Calu3 (cell line): ENCODE data around the gene BRICD5. TPM values are rescaled to one million over a fixed set of nuclear protein-coding genes. Genes with fewer than 3 reads are reported as not detected.
A peak's percentile ranks its signal among the peaks of the same experiment; 100 is the strongest.

Experiments used
- BruUV-seq: library from RNA; stranded (reverse); fragments of 400-500 nt; replicated peaks from 2 replicates; lab custom pipeline; 2021; lab: Mats Ljungman, UMichigan
- CTCF ChIA-PET: fragments of 300-600 bp; sonication (Branson Sonifier 250); formaldehyde crosslinking; loops from one replicate; lab custom pipeline; 2022; ENCODE audit warnings: antibody characterized with exemption; lab: Charles Lee
- DNase-seq: peaks from one replicate; pipeline ENCODE4 v3.0.0; 2022
- H3K27ac Mint-ChIP-seq: one replicate; pipeline ENCODE4 v1.8.0; 2022; ENCODE audit warnings: mixed read lengths; ENCODE audit not compliant: unreplicated experiment
- H3K27me3 Mint-ChIP-seq: one replicate; pipeline ENCODE4 v1.8.0; 2022; ENCODE audit warnings: mixed read lengths; ENCODE audit not compliant: unreplicated experiment
- H3K36me3 Mint-ChIP-seq: one replicate; pipeline ENCODE4 v1.8.0; 2022; ENCODE audit warnings: mild to moderate bottlenecking, moderate library complexity, mixed read lengths; ENCODE audit not compliant: insufficient read depth, unreplicated experiment
- H3K4me1 Mint-ChIP-seq: one replicate; pipeline ENCODE4 v1.8.0; 2022; ENCODE audit warnings: mild to moderate bottlenecking, low read depth, mixed read lengths; ENCODE audit not compliant: unreplicated experiment
- H3K4me3 Mint-ChIP-seq: one replicate; pipeline ENCODE4 v1.8.0; 2022; ENCODE audit warnings: mild to moderate bottlenecking, low read depth, moderate library complexity, mixed read lengths; ENCODE audit not compliant: unreplicated experiment
- H3K9me3 Mint-ChIP-seq: one replicate; pipeline ENCODE4 v1.8.0; 2022; ENCODE audit warnings: low read depth, mixed read lengths; ENCODE audit not compliant: unreplicated experiment
- intact Hi-C: fragments of 100-400 bp; cut with micrococcal nuclease; formaldehyde crosslinking; loops from one replicate; pipeline ENCODE4 v1.10.0; 2022; ENCODE audit not compliant: unreplicated experiment
- total RNA-seq: library from RNA; stranded (reverse); gene quantifications from 2 replicates; pipeline ENCODE4 v1.2.3, GENCODE V29; 2022
- TF ChIP-seq, protein P1 (sequence below): fragments of 200-600 bp; IDR thresholded peaks from one replicate; pipeline ENCODE4 v1.8.0; 2022; ENCODE audit warnings: antibody characterized with exemption; ENCODE audit not compliant: unreplicated experiment

The BRICD5 gene
- total RNA-seq, 1 experiment from 2014 or later, result 17.3 TPM

DNA sequence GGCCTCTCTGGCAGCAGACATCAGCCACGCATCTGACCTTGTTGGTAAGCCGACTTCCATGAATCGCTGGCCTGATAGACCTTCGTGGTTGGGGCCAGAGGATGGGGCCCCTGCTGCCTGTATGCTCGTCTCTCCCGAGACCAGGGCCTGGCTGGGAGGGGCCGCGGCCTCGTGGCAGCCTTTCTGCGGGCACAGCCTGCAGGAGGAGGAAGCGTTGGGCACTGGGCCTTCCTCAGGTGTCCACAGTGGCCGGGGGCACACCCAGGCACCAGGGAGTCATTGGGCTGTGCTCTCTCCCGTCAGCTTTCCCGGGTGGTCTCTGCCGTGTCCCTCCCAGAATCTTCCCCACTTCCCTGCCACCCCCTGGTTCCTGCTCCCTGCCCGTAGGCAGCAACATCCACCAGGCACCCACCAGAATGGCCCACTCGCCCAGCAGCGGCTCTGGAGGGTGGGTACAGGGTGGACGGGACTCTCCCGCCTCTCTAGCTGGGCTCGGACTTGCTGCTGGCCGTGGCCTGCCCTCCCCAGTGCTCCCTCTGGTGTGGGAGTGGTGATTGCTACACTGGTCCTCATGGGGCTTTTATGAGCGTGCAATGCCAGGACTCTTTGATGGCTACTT, 19.1 kb upstream of the BRICD5 start:
- intact Hi-C loops, result no loop called here
- H3K9me3 Mint-ChIP-seq, result no peaks in the 10 kb centered on the region
- no peak overlapping the region for H3K4me3 Mint-ChIP-seq
- peaks cover 9% of the 10 kb centered on the region for H3K4me1 Mint-ChIP-seq
- H3K36me3 Mint-ChIP-seq, result peaks cover 72% of the 10 kb centered on the region
- H3K27me3 Mint-ChIP-seq, result no peaks in the 10 kb centered on the region
- CTCF ChIA-PET, result no interaction called here
- TF ChIP-seq, protein P1, sequence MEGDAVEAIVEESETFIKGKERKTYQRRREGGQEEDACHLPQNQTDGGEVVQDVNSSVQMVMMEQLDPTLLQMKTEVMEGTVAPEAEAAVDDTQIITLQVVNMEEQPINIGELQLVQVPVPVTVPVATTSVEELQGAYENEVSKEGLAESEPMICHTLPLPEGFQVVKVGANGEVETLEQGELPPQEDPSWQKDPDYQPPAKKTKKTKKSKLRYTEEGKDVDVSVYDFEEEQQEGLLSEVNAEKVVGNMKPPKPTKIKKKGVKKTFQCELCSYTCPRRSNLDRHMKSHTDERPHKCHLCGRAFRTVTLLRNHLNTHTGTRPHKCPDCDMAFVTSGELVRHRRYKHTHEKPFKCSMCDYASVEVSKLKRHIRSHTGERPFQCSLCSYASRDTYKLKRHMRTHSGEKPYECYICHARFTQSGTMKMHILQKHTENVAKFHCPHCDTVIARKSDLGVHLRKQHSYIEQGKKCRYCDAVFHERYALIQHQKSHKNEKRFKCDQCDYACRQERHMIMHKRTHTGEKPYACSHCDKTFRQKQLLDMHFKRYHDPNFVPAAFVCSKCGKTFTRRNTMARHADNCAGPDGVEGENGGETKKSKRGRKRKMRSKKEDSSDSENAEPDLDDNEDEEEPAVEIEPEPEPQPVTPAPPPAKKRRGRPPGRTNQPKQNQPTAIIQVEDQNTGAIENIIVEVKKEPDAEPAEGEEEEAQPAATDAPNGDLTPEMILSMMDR, result no peak
- H3K27ac Mint-ChIP-seq, result no peak overlapping the region
- no TSS peak for BruUV-seq
- no peak for DNase-seq

DNA sequence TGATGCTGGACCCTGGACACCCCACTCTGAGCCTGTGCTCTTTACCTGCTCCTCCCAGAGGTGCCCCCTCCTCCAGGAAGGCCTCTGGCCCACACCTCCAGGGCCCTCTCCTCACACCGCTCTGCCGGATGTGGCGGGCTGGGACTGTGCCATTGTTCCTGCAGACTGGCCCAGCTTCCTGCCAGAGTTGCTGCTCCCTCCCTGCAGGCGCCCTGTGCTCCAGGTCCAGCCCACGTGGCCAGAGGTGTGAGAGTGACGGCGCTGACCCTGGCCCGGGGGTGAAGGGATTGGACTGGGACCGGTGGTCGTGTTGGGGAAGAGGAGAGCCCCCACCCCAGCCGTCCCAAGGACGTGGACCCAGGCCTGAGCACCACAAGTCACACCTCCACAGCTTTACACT, 18.4 kb upstream of the BRICD5 start:
- intact Hi-C loops, result no loop called here
- Mint-ChIP-seq H3K36me3 (peaks cover 72% of the 10 kb centered on the region), H3K27me3 (no peaks in the 10 kb centered on the region), H3K9me3 (no peaks in the 10 kb centered on the region), H3K4me3 (no peak overlapping the region), H3K4me1 (peaks cover 9% of the 10 kb centered on the region), H3K27ac (no peak overlapping the region)
- CTCF ChIA-PET, result no interaction called here
- TF ChIP-seq, protein P1, result no peak
- DNase-seq, result no peak
- BruUV-seq, result no TSS peak

DNA sequence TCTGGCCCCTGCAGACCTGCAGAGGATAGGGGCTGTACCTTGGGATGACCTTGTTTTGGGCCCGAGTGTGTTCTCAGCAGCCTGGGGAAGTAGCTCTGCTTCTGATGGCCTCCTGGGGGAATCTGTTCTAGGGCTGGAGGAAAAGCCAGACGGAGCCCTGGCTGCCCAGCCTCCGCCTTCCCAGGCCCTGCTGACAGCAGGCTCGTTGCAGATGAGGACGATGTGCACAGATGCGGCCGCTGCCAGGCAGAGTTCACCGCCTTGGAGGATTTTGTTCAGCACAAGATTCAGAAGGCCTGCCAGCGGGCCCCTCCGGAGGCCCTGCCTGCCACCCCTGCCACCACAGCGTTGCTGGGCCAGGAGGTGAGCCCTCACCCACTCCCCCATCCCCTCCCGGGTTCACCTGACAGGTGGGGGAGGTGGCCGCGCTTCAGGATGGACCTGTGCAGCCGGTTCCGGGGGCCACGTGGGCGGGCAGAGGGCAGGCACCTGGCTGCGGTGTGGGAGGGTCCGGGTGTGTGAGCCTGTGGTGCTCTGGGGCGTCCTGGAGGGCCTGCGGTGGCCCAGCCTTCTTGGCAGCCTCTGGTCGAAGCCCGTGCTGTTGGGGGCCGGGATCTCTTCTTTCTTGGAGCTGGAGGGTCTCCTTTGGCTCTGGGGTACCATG, 17.6 kb upstream of the BRICD5 start:
- no peaks in the 10 kb centered on the region for H3K9me3 Mint-ChIP-seq
- no peak overlapping the region for H3K27ac Mint-ChIP-seq
- intact Hi-C loops, result no loop called here
- BruUV-seq, result no TSS peak
- H3K4me1 Mint-ChIP-seq, result peaks cover 9% of the 10 kb centered on the region
- TF ChIP-seq, protein P1, result no peak
- H3K4me3 Mint-ChIP-seq, result no peak overlapping the region
- no peaks in the 10 kb centered on the region for H3K27me3 Mint-ChIP-seq
- H3K36me3 Mint-ChIP-seq, result peaks cover 74% of the 10 kb centered on the region
- CTCF ChIA-PET, result interaction anchor here (0.6 kb wide), 1 partner anchor 572 kb away, joined by 4 read pairs; no protein-coding TSS in a partner anchor
- no peak for DNase-seq

DNA sequence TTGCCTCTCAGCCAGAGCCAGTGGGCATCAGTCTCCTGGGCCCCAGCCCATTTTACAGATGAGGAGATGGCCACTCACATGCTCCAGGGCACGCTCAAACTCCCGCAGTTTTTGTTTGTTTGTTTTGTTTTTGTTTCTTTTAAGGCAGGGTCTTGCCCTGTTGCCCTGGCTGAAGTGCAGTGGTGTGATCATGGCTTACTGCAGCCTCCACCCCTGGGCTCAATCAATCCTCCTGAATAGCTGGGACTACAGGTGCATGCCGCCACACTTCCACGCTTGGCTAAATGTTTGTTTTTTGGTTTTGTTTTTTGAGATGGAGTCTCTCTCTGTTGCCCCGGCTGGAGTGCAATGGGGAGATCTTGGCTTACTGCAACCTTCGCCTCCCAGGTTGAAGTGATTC, 16.3 kb upstream of the BRICD5 start:
- Mint-ChIP-seq H3K27me3 (no peaks in the 10 kb centered on the region), H3K27ac (peak overlapping the region; percentile 19), H3K4me3 (no peak overlapping the region), H3K4me1 (peaks cover 9% of the 10 kb centered on the region), H3K9me3 (no peaks in the 10 kb centered on the region), H3K36me3 (peaks cover 71% of the 10 kb centered on the region)
- intact Hi-C loops, result no loop called here
- DNase-seq, result no peak
- TF ChIP-seq, protein P1, result no peak
- no TSS peak for BruUV-seq
- CTCF ChIA-PET, result interaction anchor here (0.9 kb wide), 1 partner anchor 71 kb away, joined by 3 read pairs; the partner anchor contains the start of gene TRAF7
